Esophagus muscularis mucosa (tissue), 4 donors: ENCODE results near the gene IL1RL2. TPM values are rescaled to one million over a fixed set of nuclear protein-coding genes. Genes with fewer than 3 reads are reported as not detected.
A peak's percentile ranks its signal among the peaks of the same experiment; 100 is the strongest.

Experiments used
- DNase-seq: peaks from one replicate; pipeline ENCODE4 v3.0.0-alpha.2; 2017; ENCODE audit errors: extremely low spot score
- H3K27ac ChIP-seq, 4 donors: fragments of 200-600 bp; sonication (generic); replicated peaks in 1 of 4; 1 replicate in 3 of 4; 2 replicates in 1 of 4; pipeline ENCODE4 v1.5.1; 2016 to 2019; ENCODE audit warnings: mild to moderate bottlenecking in 1 of 4
- H3K27me3 ChIP-seq, 4 donors: fragments of 200-600 bp; sonication (generic); one replicate each; pipeline versions ENCODE4 v1.5.1 to v1.6.0; 2016 to 2019
- H3K36me3 ChIP-seq, 4 donors: fragments of 200-600 bp; sonication (generic); one replicate each; pipeline ENCODE4 v1.5.1; 2016 to 2019
- H3K4me1 ChIP-seq, 4 donors: fragments of 200-600 bp; sonication (generic); one replicate each; pipeline ENCODE4 v1.5.1; 2016 to 2019
- H3K4me3 ChIP-seq, 4 donors: fragments of 200-600 bp; sonication (generic); 1 replicate in 2 of 4; 2 replicates in 2 of 4; pipeline ENCODE4 v1.5.1; 2016 to 2019; ENCODE audit warnings: mild to moderate bottlenecking in 4 of 4, moderate library complexity in 1 of 4
- H3K9me3 ChIP-seq, 4 donors: fragments of 200-600 bp; sonication (generic); 1 replicate in 3 of 4; 2 replicates in 1 of 4; pipeline ENCODE4 v1.5.1; 2016 to 2019
- EP300 ChIP-seq: sonication (generic); formaldehyde crosslinking; IDR thresholded peaks from one replicate; pipeline ENCODE4 v1.6.1; 2017; ENCODE audit warnings: antibody characterized with exemption
- POLR2A ChIP-seq: fragments of 450-650 bp; IDR thresholded peaks from one replicate; pipeline ENCODE4 v1.6.1; 2017; ENCODE audit warnings: antibody characterized with exemption, moderate library complexity, mild to moderate bottlenecking, low read depth
- POLR2AphosphoS5 ChIP-seq, 2 donors: sonication (generic); formaldehyde crosslinking; IDR thresholded peaks; one replicate each; pipeline ENCODE4 v1.6.1; 2017; ENCODE audit warnings: antibody characterized with exemption in 2 of 2
- WGBS: methylation state at CpG from one replicate; pipeline ENCODE4 v1.1.5; 2018; 5-methylcytosine and 5-hydroxymethylcytosine counted together
- intact Hi-C: fragments of 100-400 bp; cut with DNase I; formaldehyde crosslinking; loops from one replicate; pipeline ENCODE4 v1.15.1; 2023
- total RNA-seq, 4 donors: library from RNA; depleted of rRNA; stranded (reverse); fragments of >200 nt; gene quantifications; one replicate each; pipeline versions ENCODE4 v1.1.0 to v1.2.1, GENCODE V29; 2016
- TF ChIP-seq, protein P1 (sequence below), 3 experiments: fragments of 200-600 bp in 2 of 3; fragments of 450-650 bp in 1 of 3; sonication (generic) in 2 of 3; IDR thresholded peaks; one replicate each; pipeline ENCODE4 v1.5.1; 2017 to 2019; ENCODE audit warnings: antibody characterized with exemption in 3 of 3, mild to moderate bottlenecking in 2 of 3, moderate library complexity in 1 of 3

The IL1RL2 gene
- total RNA-seq, 4 donors from 2014 or later: 0.19 to 0.92 (median 0.66) TPM; not detected in 1

DNA sequence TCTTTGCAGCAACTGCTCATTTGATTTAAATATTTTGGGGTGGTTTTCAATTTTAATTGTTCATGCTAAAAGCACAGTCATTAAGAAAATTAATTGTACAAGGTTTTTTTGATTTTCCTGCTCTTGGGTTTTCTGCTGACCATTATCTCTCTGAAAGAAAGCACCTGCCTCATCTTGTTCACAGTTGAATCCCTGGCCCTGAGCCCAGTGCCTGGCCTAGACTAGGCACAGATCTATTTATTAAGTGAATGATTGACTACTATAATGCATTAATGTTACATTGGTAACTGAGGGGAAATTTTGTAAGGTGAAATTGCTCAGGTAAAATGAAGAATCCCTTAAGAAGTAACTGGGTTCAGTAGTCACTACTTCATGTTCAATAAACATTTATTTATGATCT lies 22.0 kb downstream of the IL1RL2 start:
- Histone ChIP-seq H3K27me3 (no peaks in the 10 kb centered on the region), H3K9me3 (peaks cover 0 to 7% (median 0%) of the 10 kb centered on the region in 4 donors), H3K27ac (no peak overlapping the region), H3K4me3 (no peak overlapping the region), H3K36me3 (no peaks in the 10 kb centered on the region), H3K4me1 (no peaks in the 10 kb centered on the region)
- DNase-seq: no peak
- intact Hi-C loops: no loop called here
- TF ChIP-seq POLR2AphosphoS5 (IDR thresholded peaks at IDR 0.05): no peak

DNA sequence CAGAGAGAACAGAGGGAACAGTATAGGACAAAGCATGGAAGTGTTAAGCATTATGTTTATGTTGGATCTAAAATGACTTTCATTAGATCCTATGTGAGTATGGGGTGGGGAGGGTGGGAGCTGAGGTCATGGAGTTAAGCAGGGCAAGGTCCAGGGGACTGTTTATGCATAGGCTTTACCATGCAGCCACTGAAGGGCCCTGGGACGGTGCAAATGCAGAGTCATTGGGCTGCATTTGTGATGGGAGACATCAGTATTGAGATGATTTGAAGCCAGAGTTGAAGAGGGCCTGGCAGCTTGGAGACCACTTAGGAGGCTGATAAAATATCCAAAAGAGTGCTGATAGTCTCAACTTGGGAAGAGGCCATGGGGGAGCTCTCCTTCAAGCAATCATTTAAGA lies 22.7 kb downstream of the IL1RL2 start:
- no peaks in the 10 kb centered on the region for H3K27me3 ChIP-seq
- no peak for TF ChIP-seq POLR2A
- TF ChIP-seq, protein P1, sequence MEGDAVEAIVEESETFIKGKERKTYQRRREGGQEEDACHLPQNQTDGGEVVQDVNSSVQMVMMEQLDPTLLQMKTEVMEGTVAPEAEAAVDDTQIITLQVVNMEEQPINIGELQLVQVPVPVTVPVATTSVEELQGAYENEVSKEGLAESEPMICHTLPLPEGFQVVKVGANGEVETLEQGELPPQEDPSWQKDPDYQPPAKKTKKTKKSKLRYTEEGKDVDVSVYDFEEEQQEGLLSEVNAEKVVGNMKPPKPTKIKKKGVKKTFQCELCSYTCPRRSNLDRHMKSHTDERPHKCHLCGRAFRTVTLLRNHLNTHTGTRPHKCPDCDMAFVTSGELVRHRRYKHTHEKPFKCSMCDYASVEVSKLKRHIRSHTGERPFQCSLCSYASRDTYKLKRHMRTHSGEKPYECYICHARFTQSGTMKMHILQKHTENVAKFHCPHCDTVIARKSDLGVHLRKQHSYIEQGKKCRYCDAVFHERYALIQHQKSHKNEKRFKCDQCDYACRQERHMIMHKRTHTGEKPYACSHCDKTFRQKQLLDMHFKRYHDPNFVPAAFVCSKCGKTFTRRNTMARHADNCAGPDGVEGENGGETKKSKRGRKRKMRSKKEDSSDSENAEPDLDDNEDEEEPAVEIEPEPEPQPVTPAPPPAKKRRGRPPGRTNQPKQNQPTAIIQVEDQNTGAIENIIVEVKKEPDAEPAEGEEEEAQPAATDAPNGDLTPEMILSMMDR (IDR thresholded peaks at IDR 0.05): no peak
- TF ChIP-seq POLR2AphosphoS5 (IDR thresholded peaks at IDR 0.05): no peak

DNA sequence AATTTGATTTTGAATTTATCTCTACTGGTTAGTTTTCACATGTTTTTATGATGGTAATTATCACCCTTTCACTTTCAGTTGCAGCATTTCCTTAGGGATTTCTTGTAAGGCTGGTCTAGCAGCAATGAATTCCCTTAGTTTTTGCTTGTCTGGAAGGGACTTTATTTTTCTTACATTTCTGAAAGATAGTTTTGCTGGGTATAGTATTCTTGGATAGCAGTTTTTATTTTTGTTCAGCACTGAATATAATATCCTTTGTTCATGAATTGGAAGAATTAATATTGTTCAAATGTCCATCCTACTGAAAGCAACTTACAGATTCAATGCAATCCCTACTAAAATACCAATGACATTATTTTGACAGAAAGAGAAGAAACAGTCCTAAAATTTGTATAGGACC lies 30.2 kb downstream of the IL1RL2 start:
- TF ChIP-seq, protein P1 (IDR thresholded peaks at IDR 0.05): no peak
- TF ChIP-seq POLR2A (no peak), POLR2AphosphoS5 (IDR thresholded peaks at IDR 0.05) (no peak), EP300 (no peak)
- intact Hi-C loops: no loop called here
- Histone ChIP-seq H3K36me3 (no peaks in the 10 kb centered on the region), H3K4me3 (no peak overlapping the region), H3K9me3 (peaks cover 0 to 30% (median 16%) of the 10 kb centered on the region in 4 donors), H3K27me3 (no peaks in the 10 kb centered on the region), H3K4me1 (no peaks in the 10 kb centered on the region), H3K27ac (no peak overlapping the region)
- DNase-seq: no peak

More for the DNA sequence above, 22.7 kb downstream of the IL1RL2 start:
- Histone ChIP-seq H3K4me1 (no peaks in the 10 kb centered on the region), H3K9me3 (peaks cover 0 to 4% (median 0%) of the 10 kb centered on the region in 4 donors), H3K4me3 (no peak overlapping the region), H3K27ac (no peak overlapping the region), H3K36me3 (no peaks in the 10 kb centered on the region)
- WGBS: 85% methylated on average over 1 of the region's 1 CpG
- no peak for DNase-seq
- intact Hi-C loops: no loop called here

DNA sequence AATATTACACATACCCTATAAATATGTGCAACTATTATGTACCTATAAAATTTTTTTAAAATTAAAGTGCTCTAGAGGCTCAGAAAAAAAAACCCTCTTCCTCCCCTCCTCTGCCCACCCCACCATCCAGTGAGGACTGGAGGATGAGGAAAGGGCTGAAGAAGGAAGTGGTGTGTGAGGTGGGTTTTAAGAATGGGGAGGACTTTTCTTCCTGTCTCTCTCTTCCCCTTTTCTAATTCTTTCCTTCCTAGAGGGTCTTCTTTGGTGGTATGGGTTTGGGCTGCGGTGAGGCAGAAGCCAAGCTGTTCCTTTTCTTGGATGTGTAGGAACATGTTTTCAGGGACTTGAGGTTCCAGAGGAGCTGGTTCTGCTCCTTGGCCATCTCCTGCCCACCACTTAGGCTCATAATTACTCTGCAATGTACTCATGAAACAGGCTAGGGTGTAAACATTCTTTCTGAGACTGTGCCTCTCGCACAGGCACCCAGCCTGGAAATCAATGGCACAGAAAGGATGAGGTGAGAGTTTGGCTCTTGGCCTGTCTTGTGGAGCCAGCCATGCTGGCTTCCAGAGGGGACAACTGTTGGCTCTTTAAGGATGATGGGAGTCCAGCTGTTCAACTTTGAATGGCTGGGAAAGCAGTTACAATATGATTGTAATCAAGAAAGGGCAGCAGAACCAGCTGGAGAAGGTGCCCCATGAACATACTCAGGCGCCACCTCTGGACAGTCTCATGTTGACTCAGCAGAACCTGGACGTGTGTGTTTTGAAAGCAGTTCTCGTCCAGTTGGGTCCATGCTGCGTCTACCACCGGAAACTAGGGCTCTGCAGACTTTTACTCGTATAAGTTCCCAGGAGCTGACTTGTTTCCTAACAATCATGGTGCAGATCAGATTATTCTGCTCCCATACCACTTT lies 38.3 kb downstream of the IL1RL2 start:
- Histone ChIP-seq H3K27ac (no peak overlapping the region), H3K9me3 (no peaks in the 10 kb centered on the region), H3K36me3 (no peaks in the 10 kb centered on the region), H3K4me3 (no peak overlapping the region), H3K27me3 (no peaks in the 10 kb centered on the region), H3K4me1 (peaks cover 27 to 34% (median 31%) of the 10 kb centered on the region in 4 donors)
- TF ChIP-seq, protein P1 (IDR thresholded peaks at IDR 0.05): no peak
- TF ChIP-seq POLR2A (no peak), EP300 (no peak), POLR2AphosphoS5 (IDR thresholded peaks at IDR 0.05) (no peak)
- DNase-seq: peak; percentile 80
- intact Hi-C loops: loop anchor here (5.0 kb wide), 1 partner anchor 38 kb away; the partner anchor contains the start of gene IL1RL2
- 91% methylated on average over 8 of the region's 8 CpGs for WGBS

DNA sequence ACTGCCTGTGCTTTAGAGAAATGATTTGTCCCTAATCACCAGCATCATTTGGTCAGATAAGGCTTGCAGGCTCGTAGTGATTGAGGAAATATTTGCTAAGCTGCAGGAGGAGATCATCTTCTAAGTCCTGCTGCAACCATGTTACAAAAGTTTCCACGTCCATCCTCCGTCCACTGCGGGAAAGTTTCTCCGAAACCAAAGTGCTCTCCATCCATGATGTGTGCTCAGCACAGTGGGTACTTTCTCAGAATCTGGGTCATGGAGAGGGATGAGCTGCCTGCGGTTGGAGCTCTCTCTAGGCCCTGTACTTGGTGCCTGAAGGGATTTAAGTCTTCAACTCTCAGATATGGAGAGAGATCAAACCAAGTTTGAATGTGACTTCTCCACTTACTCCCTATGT lies 39.3 kb downstream of the IL1RL2 start:
- H3K4me1 ChIP-seq: peaks cover 27 to 34% (median 31%) of the 10 kb centered on the region in 4 donors
- H3K27ac ChIP-seq: peak overlapping the region; percentile 77 to 85 (median 83)
- WGBS: 90% methylated on average over 6 of the region's 6 CpGs
- H3K9me3 ChIP-seq: no peaks in the 10 kb centered on the region
- H3K36me3 ChIP-seq: no peaks in the 10 kb centered on the region
- peak; percentile 70 for DNase-seq
- no peak overlapping the region for H3K4me3 ChIP-seq
- H3K27me3 ChIP-seq: no peaks in the 10 kb centered on the region
- intact Hi-C loops: no loop called here
- TF ChIP-seq, protein P1 (IDR thresholded peaks at IDR 0.05): no peak
- no peak for TF ChIP-seq POLR2A
- no peak for TF ChIP-seq EP300
- no peak for TF ChIP-seq POLR2AphosphoS5 (IDR thresholded peaks at IDR 0.05)
